Stimulated activated memory B cell treated with anti-CD40 and anti-IgM and Interleukin-4, amounts not matched to agents 10 μg/mL and 1 μg/mL and 100 μg/mL, for 72 hours (primary cell): ENCODE results near the gene COPS7B.

ENCODE experiments used
- ATAC-seq: fragments of 150-1000 bp; cut with Tn5 transposase; 2 replicates; pipeline ENCODE4 v1.10.0; 2021
- H3K27ac Mint-ChIP-seq: one replicate; pipeline ENCODE4 v1.8.0; 2022; ENCODE audit warnings: mild to moderate bottlenecking, mixed read lengths
- H3K27me3 Mint-ChIP-seq: one replicate; pipeline ENCODE4 v1.8.0; 2022; ENCODE audit warnings: mixed read lengths
- H3K36me3 Mint-ChIP-seq: one replicate; pipeline ENCODE4 v1.8.0; 2022; ENCODE audit warnings: mixed read lengths
- H3K4me1 Mint-ChIP-seq: one replicate; pipeline ENCODE4 v1.8.0; 2022; ENCODE audit warnings: mixed read lengths
- H3K4me3 Mint-ChIP-seq: one replicate; pipeline ENCODE4 v1.8.0; 2022; ENCODE audit warnings: mild to moderate bottlenecking, moderate library complexity, mixed read lengths
- H3K9me3 Mint-ChIP-seq: one replicate; pipeline ENCODE4 v1.8.0; 2022; ENCODE audit warnings: mixed read lengths

Gene COPS7B

DNA sequence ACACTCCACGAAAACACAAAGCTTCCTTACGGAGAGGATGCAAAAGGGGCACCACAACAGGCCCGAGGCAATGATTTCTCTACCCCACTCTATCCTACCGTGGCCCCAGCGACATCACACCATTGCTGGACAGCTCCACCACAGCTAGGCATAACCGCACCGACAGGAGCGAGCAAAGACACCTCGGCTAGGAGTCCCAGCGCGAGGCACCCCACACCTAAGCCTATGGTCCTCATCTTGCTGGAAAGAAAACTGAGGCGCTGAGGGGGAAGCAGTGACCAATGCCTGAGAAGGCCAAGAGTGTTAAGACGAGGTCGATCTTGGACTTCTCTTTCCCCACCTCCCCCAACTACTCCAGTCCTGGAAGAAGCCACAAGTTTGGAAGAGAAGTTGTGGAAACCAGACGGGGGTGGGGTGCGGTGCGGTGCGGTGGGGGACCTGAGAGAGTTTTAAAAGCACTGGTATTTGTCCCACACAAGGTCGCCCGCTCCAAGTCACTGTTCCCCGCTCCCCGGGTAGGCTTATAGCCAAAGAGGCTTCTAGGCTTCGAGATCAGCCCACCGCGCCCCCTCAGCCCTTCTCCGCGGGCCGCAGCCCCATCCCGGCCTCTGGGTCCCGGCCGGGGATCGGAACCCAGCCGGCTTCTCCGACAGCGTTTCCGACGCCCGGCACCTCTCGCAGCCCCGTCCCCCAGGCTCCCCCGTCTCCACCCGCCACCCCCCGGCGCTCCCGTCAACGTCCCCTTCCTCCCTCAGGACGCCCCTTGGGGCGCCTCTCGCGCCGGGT, 5.9 kb upstream of the COPS7B start:
- H3K27ac Mint-ChIP-seq: peak overlapping the region; percentile 86
- H3K9me3 Mint-ChIP-seq: no peaks in the 10 kb centered on the region
- no peaks in the 10 kb centered on the region for H3K27me3 Mint-ChIP-seq
- H3K4me1 Mint-ChIP-seq: peaks cover 53% of the 10 kb centered on the region
- no peak for ATAC-seq
- H3K4me3 Mint-ChIP-seq: peak overlapping the region; percentile 91
- peaks cover 5% of the 10 kb centered on the region for H3K36me3 Mint-ChIP-seq

DNA sequence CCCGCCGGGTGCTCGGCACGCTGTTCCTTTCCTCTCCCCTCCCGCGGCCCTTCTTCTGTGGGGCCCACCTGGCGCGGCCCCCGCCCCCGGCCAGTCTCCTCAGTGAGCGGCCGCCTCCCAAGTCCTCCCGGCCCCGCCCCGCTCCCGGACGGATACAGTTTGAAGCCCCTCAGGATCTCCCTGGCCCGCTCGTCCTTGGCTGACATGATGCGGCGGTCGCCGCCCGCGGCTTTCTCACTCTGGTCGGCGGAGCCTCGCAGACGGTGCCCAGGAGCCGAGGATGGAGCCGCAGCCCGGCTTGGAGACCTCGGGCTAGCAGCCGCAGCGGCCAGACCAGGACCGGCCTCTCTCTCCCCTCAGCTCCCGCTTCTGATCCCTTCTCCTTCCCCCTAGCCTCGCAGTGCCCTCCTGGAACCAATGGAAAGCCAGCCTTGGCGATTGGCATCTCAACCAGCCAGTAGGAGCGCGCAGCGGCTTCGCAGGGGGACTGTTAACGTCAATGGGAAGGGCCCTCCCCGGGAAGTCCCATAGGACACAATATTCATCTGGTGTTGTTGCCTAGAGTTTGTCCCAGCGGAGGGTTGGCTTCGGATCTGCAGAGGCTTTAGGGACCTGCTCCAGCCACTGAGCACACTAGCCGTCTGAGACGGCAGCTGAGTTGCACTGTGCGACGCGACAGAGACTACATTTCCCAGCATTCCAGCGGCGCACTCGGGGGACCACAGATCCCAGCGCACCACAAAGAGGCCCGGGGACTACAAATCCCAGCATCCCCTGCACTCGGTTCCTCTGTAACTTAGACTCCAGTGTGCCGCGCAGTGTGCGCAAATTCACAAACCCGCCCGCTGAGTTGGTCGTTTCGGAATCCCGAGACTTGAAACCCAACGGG, 5.1 kb upstream of the COPS7B start, which contains the start of gene PDE6D:
Gene PDE6D, minus strand, starts transcription at position 374 of the 889 bp plus-strand sequence. Its CDS starts 168 bp downstream, at position 206.
- Mint-ChIP-seq H3K4me3 (peak within 1 kb of the TSS; percentile 91), H3K9me3 (no peaks in the 10 kb centered on the region), H3K4me1 (peaks cover 60% of the 10 kb centered on the region), H3K36me3 (peaks cover 5% of the 10 kb centered on the region), H3K27me3 (no peaks in the 10 kb centered on the region), H3K27ac (peak within 1 kb of the TSS; percentile 86)
- ATAC-seq: peak; percentile 94

DNA sequence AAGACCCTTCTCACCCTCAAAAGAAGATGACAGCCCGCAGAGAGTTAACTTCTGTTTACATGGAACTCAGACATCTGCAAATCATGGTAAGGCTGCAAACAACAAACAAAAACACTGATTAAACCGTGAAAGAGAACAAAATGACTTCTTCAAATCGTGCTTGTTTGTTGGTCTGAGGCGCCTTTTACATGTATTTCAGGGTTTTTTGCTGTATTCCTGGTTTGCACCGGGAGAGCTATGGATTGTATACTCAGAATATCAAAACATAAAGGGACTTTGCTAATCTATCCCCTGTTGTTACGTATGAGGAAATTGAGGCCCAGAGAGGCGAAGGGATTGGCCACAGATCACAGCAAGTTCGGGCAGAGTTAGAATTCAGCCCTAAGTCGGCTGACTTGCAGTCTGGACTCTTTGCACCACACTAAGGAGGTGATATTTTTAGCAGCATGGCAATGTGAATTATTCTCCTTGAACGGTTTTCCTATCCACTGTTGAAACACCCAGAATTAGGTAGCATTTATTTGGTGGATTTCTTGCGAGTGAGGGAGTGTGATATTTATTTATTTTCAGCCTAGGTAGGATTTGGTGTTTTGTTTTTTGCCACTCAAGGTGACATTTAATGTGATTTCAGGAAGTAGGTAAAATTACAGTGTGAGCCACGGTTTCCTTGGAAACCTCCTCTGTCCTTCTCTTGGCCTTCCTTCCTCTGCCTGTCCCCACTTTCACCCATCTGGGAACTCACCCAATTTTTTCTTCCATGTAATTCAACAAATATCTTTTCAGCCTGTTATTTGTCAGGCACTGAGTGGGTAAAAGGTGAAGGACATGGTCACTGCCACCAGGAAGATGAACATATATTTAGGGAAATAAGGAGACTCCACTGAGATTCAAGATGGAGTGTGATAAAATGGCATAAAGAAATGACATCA, 4.2 kb upstream of the COPS7B start:
- Mint-ChIP-seq H3K9me3 (no peaks in the 10 kb centered on the region), H3K36me3 (peaks cover 8% of the 10 kb centered on the region), H3K27ac (peak overlapping the region; percentile 86), H3K27me3 (no peaks in the 10 kb centered on the region), H3K4me1 (peaks cover 64% of the 10 kb centered on the region), H3K4me3 (peak overlapping the region; percentile 91)
- ATAC-seq: no peak

DNA sequence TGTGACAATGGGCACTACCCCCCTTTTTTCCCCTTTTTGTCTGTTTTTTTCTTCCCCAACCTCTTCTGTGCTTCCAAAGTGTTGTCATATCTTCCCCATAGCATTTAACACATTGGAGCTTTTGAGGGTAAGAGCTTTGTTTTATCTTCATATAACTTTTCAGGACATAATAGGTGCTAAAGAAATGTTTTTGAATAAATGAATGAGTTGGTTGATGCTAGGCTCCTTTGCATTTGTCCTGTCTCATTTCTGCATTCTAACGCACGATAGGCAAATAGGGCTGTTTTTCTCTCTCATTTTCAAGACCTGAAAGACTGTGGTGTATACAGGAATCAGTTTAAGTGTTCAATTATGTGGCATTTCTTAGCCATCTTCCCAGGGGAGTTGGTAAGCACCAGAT, 832 bp upstream of the COPS7B start:
- Mint-ChIP-seq H3K27me3 (no peaks in the 10 kb centered on the region), H3K27ac (peak overlapping the region; percentile 85), H3K36me3 (peaks cover 19% of the 10 kb centered on the region), H3K4me1 (peaks cover 59% of the 10 kb centered on the region), H3K4me3 (peak overlapping the region; percentile 93), H3K9me3 (no peaks in the 10 kb centered on the region)
- peak; percentile 5 for ATAC-seq

DNA sequence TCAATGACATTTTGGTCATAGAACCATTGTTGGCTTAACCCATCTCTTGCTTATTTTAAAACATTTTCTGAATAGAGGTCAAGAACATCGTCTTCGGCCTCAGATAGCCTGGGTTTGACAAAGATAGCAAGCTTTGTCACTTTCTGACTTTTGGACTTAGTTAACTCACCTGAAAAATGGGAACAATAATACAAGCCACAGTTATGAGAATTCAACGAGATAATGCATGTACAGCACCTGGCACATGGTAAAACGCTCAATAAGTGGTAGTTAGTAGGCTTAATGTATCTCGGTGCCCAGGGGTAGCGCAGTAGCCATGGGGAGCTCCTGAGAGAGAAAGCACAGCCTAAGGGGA, 446 bp upstream of the COPS7B start:
- peak overlapping the region; percentile 85 for H3K27ac Mint-ChIP-seq
- no peaks in the 10 kb centered on the region for H3K27me3 Mint-ChIP-seq
- peaks cover 59% of the 10 kb centered on the region for H3K4me1 Mint-ChIP-seq
- no peaks in the 10 kb centered on the region for H3K9me3 Mint-ChIP-seq
- H3K4me3 Mint-ChIP-seq: peak overlapping the region; percentile 93
- H3K36me3 Mint-ChIP-seq: peaks cover 20% of the 10 kb centered on the region
- ATAC-seq: no peak

DNA sequence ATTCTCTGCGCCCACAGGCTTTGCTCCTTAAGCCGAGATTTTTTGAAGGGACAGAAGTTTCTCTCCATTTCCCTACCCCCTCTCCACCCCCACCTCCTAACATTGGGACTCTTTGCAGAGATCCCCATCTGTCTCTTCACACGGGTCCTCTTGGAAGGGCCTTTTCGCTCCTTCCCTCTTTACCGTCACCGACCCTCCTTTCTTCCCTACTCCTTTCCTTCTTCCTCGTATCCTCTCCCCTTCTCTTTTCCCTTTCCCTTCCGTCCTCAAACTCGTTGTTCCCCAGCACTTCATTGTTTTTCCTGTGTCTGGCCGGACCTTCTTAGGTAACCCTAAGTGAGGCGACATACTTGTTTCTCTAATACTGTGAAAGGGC, 660 bp downstream of the COPS7B start:
- peaks cover 64% of the 10 kb centered on the region for H3K4me1 Mint-ChIP-seq
- ATAC-seq: no peak
- H3K27ac Mint-ChIP-seq: peak overlapping the region; percentile 85

DNA sequence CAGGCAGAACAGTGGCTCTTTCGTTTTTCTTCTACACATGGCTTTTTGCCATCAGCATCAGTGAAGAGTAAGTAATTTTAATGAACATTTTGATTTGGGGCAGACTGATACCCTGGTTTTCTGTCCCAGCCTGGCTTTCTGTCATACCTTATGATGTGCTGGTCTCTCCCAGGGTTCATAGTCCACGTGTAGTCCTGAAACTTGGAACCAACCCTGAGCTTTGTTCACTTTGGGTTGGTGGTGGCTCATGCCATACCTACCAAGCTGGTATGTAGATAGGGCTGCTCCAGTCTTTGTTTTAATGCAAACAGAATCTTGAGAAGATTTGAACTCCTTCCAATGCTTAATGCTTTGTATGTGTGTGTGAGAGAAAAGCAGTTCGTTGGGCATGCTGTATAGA, 4.9 kb downstream of the COPS7B start:
- ATAC-seq: no peak
- no peaks in the 10 kb centered on the region for H3K27me3 Mint-ChIP-seq
- peaks cover 59% of the 10 kb centered on the region for H3K36me3 Mint-ChIP-seq
- no peak overlapping the region for H3K4me3 Mint-ChIP-seq
- H3K9me3 Mint-ChIP-seq: no peaks in the 10 kb centered on the region
- no peak overlapping the region for H3K27ac Mint-ChIP-seq
- peaks cover 31% of the 10 kb centered on the region for H3K4me1 Mint-ChIP-seq

More for the DNA sequence above, 660 bp downstream of the COPS7B start:
- Mint-ChIP-seq H3K36me3 (peaks cover 30% of the 10 kb centered on the region), H3K9me3 (no peaks in the 10 kb centered on the region), H3K4me3 (peak overlapping the region; percentile 93), H3K27me3 (no peaks in the 10 kb centered on the region)

DNA sequence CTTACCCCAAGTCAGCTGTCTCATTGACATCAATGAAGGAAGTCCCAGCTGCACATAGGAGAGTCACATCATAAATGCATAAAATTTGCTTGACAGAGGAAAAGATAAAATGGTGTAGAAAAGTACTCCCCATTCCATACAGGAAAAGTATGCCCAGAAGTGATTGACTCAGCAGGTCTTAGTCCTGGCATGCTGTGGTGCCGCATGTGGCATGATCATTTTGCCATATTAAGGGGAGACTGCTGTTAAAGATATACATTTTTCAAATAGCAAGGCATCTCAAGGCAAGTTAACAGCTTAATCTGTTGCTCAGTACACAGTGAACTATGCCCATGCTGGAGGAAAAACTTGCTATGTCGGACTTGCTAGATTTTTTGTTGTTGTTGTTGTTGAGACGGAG, 8.1 kb downstream of the COPS7B start:
- Mint-ChIP-seq H3K27ac (no peak overlapping the region), H3K27me3 (no peaks in the 10 kb centered on the region), H3K4me3 (no peak overlapping the region), H3K4me1 (peaks cover 13% of the 10 kb centered on the region), H3K9me3 (no peaks in the 10 kb centered on the region), H3K36me3 (peaks cover 77% of the 10 kb centered on the region)
- ATAC-seq: no peak

DNA sequence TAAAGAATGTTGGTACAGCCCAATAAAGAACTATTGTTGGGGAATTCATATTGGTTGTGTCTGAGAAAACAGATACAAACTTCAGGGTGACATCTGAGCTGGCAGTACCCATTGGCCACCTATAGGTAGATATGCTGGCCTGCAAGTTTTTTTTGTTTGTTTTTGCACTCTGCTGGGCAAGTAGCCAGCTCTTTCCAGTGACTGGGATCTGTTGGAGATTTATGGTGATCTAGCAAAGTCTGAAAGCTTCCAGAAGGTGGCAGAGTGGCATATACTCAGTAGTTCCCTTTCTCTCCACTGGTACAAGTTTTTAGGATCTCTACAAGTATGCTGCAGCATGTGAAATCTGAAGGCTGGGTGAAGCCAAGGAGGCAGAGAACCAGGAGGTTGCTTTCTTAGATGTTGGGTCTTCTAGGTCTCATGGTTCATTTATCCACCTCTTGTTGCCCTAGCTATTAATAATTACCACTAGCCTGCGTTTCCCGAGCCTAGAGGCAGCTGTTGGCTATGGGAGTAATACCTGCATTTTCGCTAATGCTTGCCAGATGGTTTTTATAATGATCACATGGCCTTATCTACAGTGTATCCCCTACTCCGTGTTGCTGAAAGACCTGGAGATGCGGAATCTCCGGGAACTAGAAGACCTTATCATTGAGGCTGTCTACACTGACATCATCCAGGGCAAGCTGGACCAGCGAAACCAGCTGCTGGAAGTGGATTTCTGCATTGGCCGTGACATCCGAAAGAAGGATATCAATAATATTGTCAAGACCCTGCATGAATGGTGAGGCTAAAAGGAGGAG, 9.5 kb downstream of the COPS7B start:
- H3K9me3 Mint-ChIP-seq: no peaks in the 10 kb centered on the region
- peaks cover 13% of the 10 kb centered on the region for H3K4me1 Mint-ChIP-seq
- ATAC-seq: no peak

DNA sequence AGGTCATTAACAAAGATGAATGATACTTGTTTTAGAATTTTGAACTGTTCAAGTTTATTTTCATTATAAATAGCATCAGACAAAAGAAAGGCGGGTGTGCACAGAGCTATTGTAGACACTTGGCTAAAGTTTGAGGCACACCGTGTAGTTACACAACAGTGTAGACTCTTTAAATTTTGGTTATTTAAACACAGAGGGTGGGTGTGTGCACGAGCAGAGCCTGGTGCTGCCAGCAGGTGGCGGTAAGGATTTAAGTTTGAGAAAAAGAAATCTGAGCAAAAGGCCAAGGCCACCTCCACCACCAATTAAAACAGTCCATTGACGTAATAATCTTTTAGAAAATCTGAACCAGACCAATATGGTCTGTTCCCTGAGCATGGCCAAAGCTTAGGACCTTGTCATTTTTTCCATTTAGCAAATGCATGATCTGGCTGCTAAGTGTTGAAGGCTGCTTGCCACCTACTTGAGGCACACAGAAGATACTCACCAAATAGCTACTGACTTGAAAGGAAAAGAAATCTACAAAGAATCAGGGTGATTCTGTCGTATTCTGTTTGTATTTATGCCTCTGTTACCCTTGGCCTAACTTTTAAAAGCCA, 14.3 kb downstream of the COPS7B start:
- H3K27ac Mint-ChIP-seq: no peak overlapping the region
- H3K9me3 Mint-ChIP-seq: no peaks in the 10 kb centered on the region
- peaks cover 65% of the 10 kb centered on the region for H3K36me3 Mint-ChIP-seq
- H3K4me3 Mint-ChIP-seq: no peak overlapping the region
- no peak for ATAC-seq
- no peaks in the 10 kb centered on the region for H3K27me3 Mint-ChIP-seq
- H3K4me1 Mint-ChIP-seq: peaks cover 5% of the 10 kb centered on the region

More for the DNA sequence above, 9.5 kb downstream of the COPS7B start:
- H3K4me3 Mint-ChIP-seq: no peak overlapping the region
- no peaks in the 10 kb centered on the region for H3K27me3 Mint-ChIP-seq
- peaks cover 75% of the 10 kb centered on the region for H3K36me3 Mint-ChIP-seq
- H3K27ac Mint-ChIP-seq: no peak overlapping the region

DNA sequence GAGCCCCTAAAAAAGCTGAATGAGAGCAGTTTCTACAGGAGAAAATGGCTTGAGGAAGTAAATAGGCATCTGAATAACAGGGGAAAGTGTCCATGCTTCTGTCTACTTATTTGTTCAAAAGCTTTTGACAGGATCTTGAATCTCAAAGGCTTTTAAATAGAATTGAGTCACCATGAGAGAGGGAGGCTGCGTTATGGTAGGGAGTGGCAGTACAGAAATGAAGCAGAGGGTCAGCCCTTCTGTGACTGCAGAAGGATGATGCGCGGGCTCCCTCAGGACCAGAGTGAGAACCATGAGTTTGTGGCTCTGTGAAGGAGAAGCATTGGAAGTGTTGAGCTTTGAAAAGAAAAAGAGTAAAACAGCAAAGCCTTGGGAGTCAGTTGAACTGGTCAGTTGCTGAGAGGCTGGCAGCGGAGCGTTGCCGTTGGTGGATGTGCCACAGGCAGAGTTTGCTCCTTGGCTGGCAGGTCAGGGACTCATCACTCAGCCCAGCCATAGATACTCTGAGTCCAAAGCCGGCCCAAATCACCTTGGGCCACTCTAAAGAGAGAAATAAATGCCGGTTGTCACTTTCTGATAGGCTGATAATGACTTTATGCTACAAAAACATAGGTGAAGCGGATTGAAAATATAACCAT, 17.4 kb downstream of the COPS7B start:
- no peak for ATAC-seq
- peaks cover 66% of the 10 kb centered on the region for H3K36me3 Mint-ChIP-seq
- H3K4me1 Mint-ChIP-seq: peaks cover 5% of the 10 kb centered on the region
- no peaks in the 10 kb centered on the region for H3K9me3 Mint-ChIP-seq
- no peaks in the 10 kb centered on the region for H3K27me3 Mint-ChIP-seq
- no peak overlapping the region for H3K27ac Mint-ChIP-seq
- no peak overlapping the region for H3K4me3 Mint-ChIP-seq

DNA sequence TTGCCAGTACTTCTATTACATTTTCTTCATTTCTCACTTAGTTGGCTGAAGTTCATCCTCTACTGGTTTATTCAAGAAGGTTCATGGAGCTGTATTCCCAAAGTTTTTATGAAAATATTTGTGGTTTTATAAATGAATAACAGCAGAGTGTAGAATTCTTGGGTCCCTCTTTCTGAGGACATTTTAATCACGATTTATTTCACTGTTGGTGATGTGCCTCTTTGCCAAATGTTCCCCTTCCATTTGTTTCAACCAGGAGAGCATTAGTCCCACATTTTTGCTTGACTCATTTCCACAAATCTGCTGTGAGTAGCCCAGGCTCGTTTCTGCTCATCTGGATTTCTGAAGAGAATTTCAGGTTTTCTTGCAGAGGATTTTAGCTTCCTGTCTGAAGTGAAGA, 20.8 kb downstream of the COPS7B start:
- Mint-ChIP-seq H3K27ac (no peak overlapping the region), H3K36me3 (peaks cover 69% of the 10 kb centered on the region), H3K4me3 (no peak overlapping the region)

DNA sequence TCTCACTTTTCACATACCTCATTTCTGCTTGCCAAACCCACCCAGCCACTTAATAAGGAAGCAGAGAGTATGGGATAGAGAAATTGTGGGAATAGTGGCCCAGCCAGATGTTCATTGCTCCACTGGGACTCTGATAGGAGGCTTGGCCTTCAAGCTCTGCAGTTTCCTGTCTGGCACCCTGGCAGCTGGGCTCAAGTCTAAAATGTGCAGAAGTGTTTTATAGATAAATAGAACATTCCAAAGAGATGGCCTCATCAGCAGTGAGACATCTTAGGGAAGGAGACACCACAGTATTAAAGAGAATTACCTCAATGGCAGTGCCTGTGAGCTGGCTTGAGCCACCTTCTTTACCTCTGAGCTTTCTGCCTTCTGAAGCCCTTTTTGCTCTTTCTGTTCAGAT, 24.7 kb downstream of the COPS7B start:
- no peak overlapping the region for H3K4me3 Mint-ChIP-seq
- H3K36me3 Mint-ChIP-seq: peaks cover 74% of the 10 kb centered on the region
- peaks cover 3% of the 10 kb centered on the region for H3K9me3 Mint-ChIP-seq
- no peak for ATAC-seq
- no peaks in the 10 kb centered on the region for H3K4me1 Mint-ChIP-seq
- H3K27me3 Mint-ChIP-seq: no peaks in the 10 kb centered on the region
- H3K27ac Mint-ChIP-seq: no peak overlapping the region

More for the DNA sequence above, 20.8 kb downstream of the COPS7B start:
- H3K9me3 Mint-ChIP-seq: no peaks in the 10 kb centered on the region
- H3K27me3 Mint-ChIP-seq: no peaks in the 10 kb centered on the region
- H3K4me1 Mint-ChIP-seq: peaks cover 5% of the 10 kb centered on the region
- no peak for ATAC-seq
